ENCODE measurements around the gene IFT74. TPM values are rescaled to one million over a fixed set of nuclear protein-coding genes. Genes with fewer than 3 reads are reported as not detected.
A peak's percentile ranks its signal among the peaks of the same experiment; 100 is the strongest.

Gene IFT74
- total and polyA plus RNA-seq, 4 donors, result 5.5 to 13.2 (median 8.3) TPM

DNA sequence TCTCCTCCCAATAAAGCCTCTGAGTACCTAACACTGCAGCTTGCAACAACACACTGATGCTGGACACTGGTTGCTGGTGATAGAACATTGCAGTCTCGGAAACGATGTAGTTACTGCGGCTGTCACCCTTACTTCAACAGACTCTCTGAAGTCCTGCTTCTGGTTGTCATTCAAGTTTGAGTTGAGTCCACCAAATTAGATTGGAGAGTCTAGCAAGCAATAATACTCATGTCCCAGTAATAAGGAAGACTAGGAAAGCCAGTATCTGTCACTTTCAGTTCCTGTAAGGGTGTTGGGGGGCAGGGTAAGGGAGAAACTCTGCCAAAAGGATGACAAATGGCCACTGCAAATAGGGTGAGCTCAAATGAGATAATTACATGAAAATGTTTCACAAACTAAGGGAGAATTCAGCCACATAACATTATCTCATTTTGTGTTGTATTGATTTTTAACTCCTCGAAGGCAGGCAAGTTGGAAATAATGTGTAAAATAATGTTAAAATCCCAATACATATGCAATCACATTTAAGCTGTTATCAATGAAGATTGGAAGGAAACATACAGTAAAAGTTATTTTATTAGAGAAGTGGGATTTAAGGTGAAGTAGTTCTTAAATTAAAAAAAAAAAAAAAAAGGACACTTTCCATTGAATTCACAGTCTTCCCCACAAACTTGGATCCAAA lies 849 bp upstream of the IFT74 start:
- 43 to 45% methylated on average over 4 of the region's 4 CpGs for WGBS, 2 donors
- DNase-seq, result no peak
- Histone ChIP-seq H3K36me3 (ENCODE audit: control insufficient read depth in 1 of 2, insufficient read depth in 2 of 2, low read length in 1 of 2) (no peaks in the 10 kb centered on the region), H3K27me3 (ENCODE audit: control insufficient read depth in 1 of 2, insufficient read depth in 2 of 2, low read length in 1 of 2) (no peaks in the 10 kb centered on the region), H3K9me3 (ENCODE audit: control insufficient read depth, low read length) (no peaks in the 10 kb centered on the region), H3K4me1 (ENCODE audit: control insufficient read depth in 1 of 2, insufficient read depth in 2 of 2, low read length in 2 of 2) (no peaks in the 10 kb centered on the region), H3K27ac (ENCODE audit: low read depth in 1 of 2, low read length in 2 of 2) (peak overlapping the region; percentile 43 to 69), H3K4me3 (ENCODE audit: low read length in 2 of 2) (peak overlapping the region; percentile 57 to 90)
- intact Hi-C loops (cut with DNase I), result loop anchor here in 1 of 2 donors (10.0 kb wide), 1 partner anchor 619 kb away; the partner anchor contains the start of gene C9orf72
- ATAC-seq (ENCODE audit: low FRiP score), result no peak

DNA sequence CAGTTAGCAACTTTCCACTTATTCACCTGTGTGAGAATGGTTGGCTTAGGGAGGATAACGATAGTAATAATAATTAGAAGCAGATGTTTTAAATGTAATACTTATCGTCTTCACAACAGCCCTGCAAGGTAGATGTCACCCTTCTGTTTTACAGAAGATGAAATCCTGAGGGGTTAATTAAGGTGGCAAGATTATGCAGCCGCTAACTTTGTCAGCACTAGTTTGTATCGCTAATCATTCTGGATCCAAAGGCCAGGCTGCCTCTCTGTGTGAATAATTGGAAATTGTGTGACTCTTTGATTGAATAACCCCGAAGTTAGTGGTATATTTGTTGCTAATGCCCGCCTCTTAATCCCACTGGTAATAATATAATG lies 635 bp downstream of the IFT74 start:
- WGBS, 2 donors, result 24 to 26% methylated on average over 6 of the region's 6 CpGs
- H3K36me3 ChIP-seq (ENCODE audit: control insufficient read depth in 1 of 2, insufficient read depth in 2 of 2, low read length in 1 of 2), result no peaks in the 10 kb centered on the region
- no peaks in the 10 kb centered on the region for H3K27me3 ChIP-seq (ENCODE audit: control insufficient read depth in 1 of 2, insufficient read depth in 2 of 2, low read length in 1 of 2)
- peak overlapping the region in 1 of 2 donors; percentile 82 for H3K27ac ChIP-seq (ENCODE audit: low read depth in 1 of 2, low read length in 2 of 2)
- peaks cover 0 to under 1% of the 10 kb centered on the region in 2 donors for H3K4me1 ChIP-seq (ENCODE audit: control insufficient read depth in 1 of 2, insufficient read depth in 2 of 2, low read length in 2 of 2)
- H3K9me3 ChIP-seq (ENCODE audit: control insufficient read depth, low read length), result no peaks in the 10 kb centered on the region
- DNase-seq, result no peak
- ATAC-seq (ENCODE audit: low FRiP score), result no peak
- intact Hi-C loops (cut with DNase I), result loop anchor here in 1 of 2 donors (10.0 kb wide), 1 partner anchor 618 kb away; the partner anchor contains the start of gene C9orf72
- peak overlapping the region; percentile 39 to 90 for H3K4me3 ChIP-seq (ENCODE audit: low read length in 2 of 2)

DNA sequence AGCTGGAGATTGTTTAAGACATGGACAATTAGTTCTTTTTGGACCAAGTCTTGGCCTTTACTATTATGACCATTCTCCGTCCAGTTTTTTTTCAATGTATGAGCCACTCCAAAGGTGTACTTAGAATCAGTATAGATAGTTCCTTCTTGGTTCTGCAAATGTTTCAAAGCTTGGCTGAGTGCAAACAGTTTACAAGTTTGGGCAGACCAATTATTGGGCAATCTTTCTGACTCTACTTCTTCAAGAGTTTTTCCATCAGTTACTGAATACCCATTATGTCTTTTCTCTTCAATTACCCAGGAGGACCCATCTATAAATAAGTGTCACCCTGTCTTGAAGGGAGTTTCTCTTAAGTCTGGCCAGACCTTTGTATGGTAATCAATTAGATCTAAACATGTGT lies 15.5 kb downstream of the IFT74 start:
- WGBS, 2 donors, result 94 to 100% methylated on average over 1 of the region's 1 CpG
- H3K9me3 ChIP-seq (ENCODE audit: control insufficient read depth, low read length), result no peaks in the 10 kb centered on the region
- intact Hi-C loops (cut with DNase I), result loop anchor here in 1 of 2 donors (5.0 kb wide), 1 partner anchor 224 kb away; no protein-coding TSS in a partner anchor
- no peak overlapping the region for H3K27ac ChIP-seq (ENCODE audit: low read depth in 1 of 2, low read length in 2 of 2)
- no peak overlapping the region for H3K4me3 ChIP-seq (ENCODE audit: low read length in 2 of 2)
- H3K4me1 ChIP-seq (ENCODE audit: control insufficient read depth in 1 of 2, insufficient read depth in 2 of 2, low read length in 2 of 2), result no peaks in the 10 kb centered on the region
- no peaks in the 10 kb centered on the region for H3K27me3 ChIP-seq (ENCODE audit: control insufficient read depth in 1 of 2, insufficient read depth in 2 of 2, low read length in 1 of 2)
- DNase-seq (no peak), ATAC-seq (ENCODE audit: low FRiP score) (no peak)
- no peaks in the 10 kb centered on the region for H3K36me3 ChIP-seq (ENCODE audit: control insufficient read depth in 1 of 2, insufficient read depth in 2 of 2, low read length in 1 of 2)

DNA sequence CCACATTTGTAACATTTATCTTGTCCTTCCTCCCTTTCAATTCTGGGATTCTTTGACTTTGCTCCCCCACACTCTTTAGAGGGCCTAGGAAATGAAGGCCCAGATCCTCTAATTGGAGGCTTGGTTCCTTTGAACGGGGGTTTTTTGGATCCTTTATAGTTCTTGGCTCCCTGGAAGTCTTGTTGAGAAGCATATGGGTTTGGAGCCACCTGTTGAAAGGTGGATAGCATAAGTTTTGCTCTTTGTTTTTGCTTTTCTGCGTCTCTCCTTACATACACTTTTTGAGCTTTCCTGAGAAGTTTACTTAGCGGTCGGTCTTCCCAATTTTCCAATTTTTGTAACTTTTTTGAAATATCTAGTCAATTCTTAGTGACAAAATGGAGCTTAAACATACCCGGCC lies 17.8 kb downstream of the IFT74 start:
- DNase-seq (no peak), ATAC-seq (ENCODE audit: low FRiP score) (no peak)
- H3K27me3 ChIP-seq (ENCODE audit: control insufficient read depth in 1 of 2, insufficient read depth in 2 of 2, low read length in 1 of 2), result no peaks in the 10 kb centered on the region
- H3K4me3 ChIP-seq (ENCODE audit: low read length in 2 of 2), result no peak overlapping the region
- intact Hi-C loops (cut with DNase I), result loop anchor here in 1 of 2 donors (5.0 kb wide), 1 partner anchor 227 kb away; no protein-coding TSS in a partner anchor
- H3K9me3 ChIP-seq (ENCODE audit: control insufficient read depth, low read length), result no peaks in the 10 kb centered on the region
- H3K36me3 ChIP-seq (ENCODE audit: control insufficient read depth in 1 of 2, insufficient read depth in 2 of 2, low read length in 1 of 2), result no peaks in the 10 kb centered on the region
- H3K27ac ChIP-seq (ENCODE audit: low read depth in 1 of 2, low read length in 2 of 2), result no peak overlapping the region
- 85 to 91% methylated on average over 5 of the region's 5 CpGs for WGBS, 2 donors
- no peaks in the 10 kb centered on the region for H3K4me1 ChIP-seq (ENCODE audit: control insufficient read depth in 1 of 2, insufficient read depth in 2 of 2, low read length in 2 of 2)

DNA sequence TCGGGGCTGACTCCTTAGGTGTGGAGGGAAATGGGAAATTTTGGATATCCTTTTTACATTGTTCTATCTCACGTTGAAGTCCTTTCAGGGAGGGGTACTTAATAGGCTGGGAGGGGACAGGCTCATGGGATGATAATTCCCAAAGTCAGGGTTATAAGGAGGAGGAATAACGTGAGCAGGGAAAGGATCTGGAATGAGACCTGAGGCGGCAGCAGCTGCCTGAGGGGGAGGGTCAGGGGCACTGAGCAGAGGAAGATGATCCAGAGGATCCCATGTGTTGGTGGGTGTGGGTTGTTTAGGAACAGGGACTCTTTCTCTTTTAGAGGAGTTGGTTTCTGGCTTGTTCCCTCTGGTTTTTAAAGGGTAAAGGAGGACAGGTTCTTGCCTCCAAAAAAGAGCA lies 18.7 kb downstream of the IFT74 start:
- no peak for DNase-seq
- Histone ChIP-seq H3K27me3 (ENCODE audit: control insufficient read depth in 1 of 2, insufficient read depth in 2 of 2, low read length in 1 of 2) (no peaks in the 10 kb centered on the region), H3K4me3 (ENCODE audit: low read length in 2 of 2) (no peak overlapping the region), H3K36me3 (ENCODE audit: control insufficient read depth in 1 of 2, insufficient read depth in 2 of 2, low read length in 1 of 2) (no peaks in the 10 kb centered on the region), H3K9me3 (ENCODE audit: control insufficient read depth, low read length) (no peaks in the 10 kb centered on the region), H3K27ac (ENCODE audit: low read depth in 1 of 2, low read length in 2 of 2) (no peak overlapping the region), H3K4me1 (ENCODE audit: control insufficient read depth in 1 of 2, insufficient read depth in 2 of 2, low read length in 2 of 2) (no peaks in the 10 kb centered on the region)
- WGBS, 2 donors, result 91 to 92% methylated on average over 4 of the region's 4 CpGs
- intact Hi-C loops (cut with DNase I), result loop anchor here (5.0 kb wide), 1 partner anchor 228 kb away; no protein-coding TSS in a partner anchor
- ATAC-seq (ENCODE audit: low FRiP score), result no peak

DNA sequence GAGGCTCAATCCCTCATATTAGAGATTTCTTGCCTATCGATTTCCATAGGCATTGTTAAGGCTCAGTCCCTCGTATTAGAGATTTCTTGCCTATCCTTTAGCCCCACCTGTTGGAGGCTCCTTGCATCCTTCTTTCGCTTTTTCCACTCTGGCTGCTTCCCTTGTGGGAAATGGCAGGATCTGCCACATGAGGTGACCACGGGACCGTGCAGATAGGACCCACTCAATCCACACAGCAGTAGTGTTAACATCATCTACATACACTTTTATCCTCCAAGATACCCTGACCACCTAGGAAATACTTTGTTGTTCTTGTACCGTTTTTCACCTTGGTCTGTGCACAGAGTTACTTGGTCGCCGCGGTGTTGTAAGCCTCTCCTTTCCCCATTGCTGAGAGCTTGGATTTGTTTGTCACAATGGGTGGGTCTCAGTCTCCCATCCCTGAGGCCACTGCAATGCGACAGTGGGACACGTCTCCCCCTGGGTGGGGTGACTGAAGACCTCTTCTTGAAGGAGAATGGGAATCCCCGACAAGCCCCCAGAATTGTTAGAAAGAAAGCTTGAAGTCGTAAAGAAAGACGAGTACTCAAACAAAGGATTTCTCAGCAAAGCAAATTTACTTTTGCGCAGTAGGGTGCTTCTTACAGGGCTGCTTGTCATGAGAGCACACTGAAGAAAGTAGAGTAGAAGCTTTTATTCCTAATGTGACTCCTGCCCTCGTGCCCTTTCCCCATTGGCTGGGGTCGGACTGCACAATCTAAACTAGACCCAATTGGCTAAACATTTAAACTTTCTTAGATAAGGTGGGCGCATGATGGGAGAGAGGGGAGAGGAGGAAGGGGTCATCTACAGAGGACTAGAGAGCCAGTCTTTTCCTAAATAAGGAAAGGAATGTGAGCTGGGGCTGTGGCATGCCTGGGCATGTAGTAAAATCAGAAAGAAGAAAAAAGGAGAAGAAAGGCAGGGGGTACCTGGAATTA lies 19.8 kb downstream of the IFT74 start:
- 82 to 88% methylated on average over 18 of the region's 18 CpGs for WGBS, 2 donors
- no peak for DNase-seq
- Histone ChIP-seq H3K9me3 (ENCODE audit: control insufficient read depth, low read length) (no peaks in the 10 kb centered on the region), H3K27ac (ENCODE audit: low read depth in 1 of 2, low read length in 2 of 2) (no peak overlapping the region), H3K4me3 (ENCODE audit: low read length in 2 of 2) (no peak overlapping the region), H3K36me3 (ENCODE audit: control insufficient read depth in 1 of 2, insufficient read depth in 2 of 2, low read length in 1 of 2) (no peaks in the 10 kb centered on the region), H3K27me3 (ENCODE audit: control insufficient read depth in 1 of 2, insufficient read depth in 2 of 2, low read length in 1 of 2) (no peaks in the 10 kb centered on the region), H3K4me1 (ENCODE audit: control insufficient read depth in 1 of 2, insufficient read depth in 2 of 2, low read length in 2 of 2) (no peaks in the 10 kb centered on the region)
- intact Hi-C loops (cut with DNase I), result loop anchor here in 1 of 2 donors (5.0 kb wide), 1 partner anchor 229 kb away; no protein-coding TSS in a partner anchor
- no peak for ATAC-seq (ENCODE audit: low FRiP score)

DNA sequence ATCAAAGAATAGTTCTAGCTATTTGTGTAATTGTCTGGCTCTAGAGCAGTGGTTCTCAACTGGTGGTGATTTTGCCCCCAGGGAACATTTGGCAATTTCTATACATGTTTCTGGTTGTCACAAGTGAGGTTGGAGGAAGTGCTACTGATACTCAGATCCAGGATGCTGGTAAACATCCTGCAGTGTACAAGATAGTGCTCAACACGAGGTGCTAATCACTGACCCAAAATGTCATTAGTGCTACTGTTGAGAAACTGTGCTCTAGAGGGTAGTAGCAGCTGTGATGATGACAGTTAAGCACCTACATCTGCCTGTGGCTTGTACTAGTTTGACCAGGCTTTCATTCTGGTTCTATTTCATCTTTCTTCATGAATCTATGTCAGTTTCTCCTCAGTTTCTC lies 27.1 kb downstream of the IFT74 start:
- WGBS, 2 donors, result 63 to 74% methylated on average over 1 of the region's 1 CpG

DNA sequence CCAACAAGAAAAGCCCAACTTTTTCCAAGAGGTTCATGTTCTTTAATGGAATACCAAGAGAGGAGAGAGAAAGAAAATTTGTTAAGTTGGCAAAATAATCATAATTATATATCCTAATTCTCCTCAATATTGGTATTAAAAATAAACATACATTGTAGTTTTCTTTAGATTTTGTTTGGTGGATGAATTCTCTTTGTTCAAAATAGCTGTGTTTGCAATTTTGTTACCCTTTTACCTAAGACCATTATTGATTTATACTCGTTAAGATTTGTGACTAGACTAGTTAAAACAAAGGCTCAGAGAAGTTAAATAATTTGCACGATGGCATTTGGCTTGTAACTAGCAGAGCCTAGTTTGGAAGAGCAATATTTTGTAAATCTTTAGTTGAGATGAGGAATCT lies 39.6 kb downstream of the IFT74 start:
- DNase-seq, result no peak
- ATAC-seq (ENCODE audit: low FRiP score), result no peak
- Histone ChIP-seq H3K36me3 (ENCODE audit: control insufficient read depth in 1 of 2, insufficient read depth in 2 of 2, low read length in 1 of 2) (no peaks in the 10 kb centered on the region), H3K27ac (ENCODE audit: low read depth in 1 of 2, low read length in 2 of 2) (no peak overlapping the region), H3K9me3 (ENCODE audit: control insufficient read depth, low read length) (no peaks in the 10 kb centered on the region), H3K27me3 (ENCODE audit: control insufficient read depth in 1 of 2, insufficient read depth in 2 of 2, low read length in 1 of 2) (no peaks in the 10 kb centered on the region), H3K4me1 (ENCODE audit: control insufficient read depth in 1 of 2, insufficient read depth in 2 of 2, low read length in 2 of 2) (no peaks in the 10 kb centered on the region), H3K4me3 (ENCODE audit: low read length in 2 of 2) (no peak overlapping the region)
- WGBS, 2 donors, result 80 to 87% methylated on average over 2 of the region's 2 CpGs
- intact Hi-C loops (cut with DNase I), result no loop called here

More for the DNA sequence above, 27.1 kb downstream of the IFT74 start:
- DNase-seq (no peak), ATAC-seq (ENCODE audit: low FRiP score) (no peak)
- intact Hi-C loops (cut with DNase I), result no loop called here
- H3K9me3 ChIP-seq (ENCODE audit: control insufficient read depth, low read length), result no peaks in the 10 kb centered on the region
- no peaks in the 10 kb centered on the region for H3K4me1 ChIP-seq (ENCODE audit: control insufficient read depth in 1 of 2, insufficient read depth in 2 of 2, low read length in 2 of 2)
- no peaks in the 10 kb centered on the region for H3K27me3 ChIP-seq (ENCODE audit: control insufficient read depth in 1 of 2, insufficient read depth in 2 of 2, low read length in 1 of 2)
- H3K36me3 ChIP-seq (ENCODE audit: control insufficient read depth in 1 of 2, insufficient read depth in 2 of 2, low read length in 1 of 2), result no peaks in the 10 kb centered on the region
- no peak overlapping the region for H3K4me3 ChIP-seq (ENCODE audit: low read length in 2 of 2)
- H3K27ac ChIP-seq (ENCODE audit: low read depth in 1 of 2, low read length in 2 of 2), result no peak overlapping the region
